ENCODE data around the gene SLC6A2. TPM values are rescaled to one million over a fixed set of nuclear protein-coding genes. Genes with fewer than 3 reads are reported as not detected.
A peak's percentile ranks its signal among the peaks of the same experiment; 100 is the strongest.

Gene SLC6A2
- total and polyA plus RNA-seq, 2 experiments from 2014 or later, result 0.35 to 0.39 TPM

DNA sequence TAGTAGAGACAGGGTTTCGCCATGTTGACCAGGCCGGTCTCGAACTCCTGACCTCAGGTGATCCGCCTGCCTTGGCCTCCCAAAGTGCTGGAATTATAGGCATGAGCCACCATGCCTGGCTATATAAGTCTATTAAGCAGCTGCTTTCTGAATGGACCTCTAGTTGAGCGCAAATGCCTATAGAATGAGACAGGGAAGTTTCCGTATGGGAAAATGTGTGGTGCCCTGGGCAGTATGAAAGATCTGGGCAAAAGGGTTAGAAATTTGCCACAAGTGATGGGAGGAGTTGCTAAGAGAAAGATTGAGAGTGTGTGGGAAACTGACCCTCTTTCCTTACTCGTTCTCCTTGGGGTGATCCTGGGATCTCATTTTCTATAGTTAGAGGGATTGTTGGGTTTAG is 26.3 kb downstream of the SLC6A2 start:
- H3K79me2 ChIP-seq (replicated peaks; ENCODE audit: insufficient read depth), result no peaks in the 10 kb centered on the region
- no peak overlapping the region for H3K4me2 ChIP-seq
- H3K36me3 ChIP-seq (ENCODE audit: insufficient read depth), result no peaks in the 10 kb centered on the region
- H3K4me3 ChIP-seq, result no peak overlapping the region
- H3K9me2 ChIP-seq (ENCODE audit: insufficient read depth), result no peaks in the 10 kb centered on the region
- H3K27me3 ChIP-seq (ENCODE audit: insufficient read depth), result no peaks in the 10 kb centered on the region
- Mint-ChIP-seq H3K27ac (no peak overlapping the region), H3K9me3 (peaks cover 3% of the 10 kb centered on the region; the same call in 2 of the 3 replicates), H3K4me1 (no peaks in the 10 kb centered on the region), H3K27me3 (ENCODE audit: insufficient read depth, low read depth, poor library complexity) (peaks cover 2% of the 10 kb centered on the region), H3K4me3 (no peak overlapping the region), H3K36me3 (ENCODE audit: low read depth) (no peaks in the 10 kb centered on the region; the same call in 2 of the 3 replicates)
- TF ChIP-seq REST (IDR thresholded peaks at IDR 0.05; ENCODE audit: unreplicated experiment), result no peak
- no peak for TF ChIP-seq EZH2 (IDR thresholded peaks at IDR 0.05; ENCODE audit: low read depth, unreplicated experiment)
- no peak for TF ChIP-seq JUNB (IDR thresholded peaks at IDR 0.05; ENCODE audit: unreplicated experiment)
- TF ChIP-seq EZH2phosphoT487 (IDR thresholded peaks at IDR 0.05; ENCODE audit: unreplicated experiment), result no peak
- no peak overlapping the region for H2AFZ ChIP-seq
- H3K4me1 ChIP-seq (ENCODE audit: insufficient read depth), result no peaks in the 10 kb centered on the region
- H4K20me1 ChIP-seq (replicated peaks; ENCODE audit: insufficient read depth), result no peaks in the 10 kb centered on the region
- H3F3A ChIP-seq (replicated peaks; ENCODE audit: low read depth), result no peaks in the 10 kb centered on the region
- no peak overlapping the region for H3K27ac ChIP-seq (ENCODE audit: low read depth)
- no peak for DNase-seq (ENCODE audit: low spot score)
- ATAC-seq, result no peak

DNA sequence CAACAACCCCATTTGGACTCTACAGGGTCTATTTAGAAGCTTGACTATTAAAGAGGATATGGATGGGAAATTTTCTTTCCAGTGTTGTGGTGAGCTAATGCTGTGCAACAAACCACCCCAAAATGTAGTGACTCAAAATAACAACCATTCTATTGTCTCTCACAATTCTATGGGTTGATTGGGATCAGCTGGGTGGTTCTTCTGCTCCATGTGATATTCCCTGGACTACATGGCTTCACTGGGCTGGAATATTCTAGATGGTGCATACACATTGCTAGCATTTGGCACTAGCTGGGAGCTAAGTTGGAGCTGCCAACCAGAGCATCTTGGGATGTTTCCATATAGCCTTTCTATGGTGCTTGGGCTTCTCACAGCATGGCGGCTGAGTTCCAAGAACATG is 30.2 kb downstream of the SLC6A2 start:
- H3K4me1 Mint-ChIP-seq, result peaks cover 12% of the 10 kb centered on the region; the same call in 2 of the 3 replicates
- H3K9me3 Mint-ChIP-seq, result peaks cover 3% of the 10 kb centered on the region; the same call in 2 of the 3 replicates
- TF ChIP-seq ZNF331 (CRISPR knock-in tag; IDR thresholded peaks at IDR 0.05; ENCODE audit: low read depth), result peak; percentile 61
- no peak for TF ChIP-seq REST (IDR thresholded peaks at IDR 0.05; ENCODE audit: unreplicated experiment)
- Histone ChIP-seq H3K79me2 (replicated peaks; ENCODE audit: insufficient read depth) (no peaks in the 10 kb centered on the region), H3K4me1 (ENCODE audit: insufficient read depth) (no peaks in the 10 kb centered on the region), H3K4me2 (no peak overlapping the region), H2AFZ (no peak overlapping the region), H3F3A (replicated peaks; ENCODE audit: low read depth) (no peaks in the 10 kb centered on the region), H4K20me1 (replicated peaks; ENCODE audit: insufficient read depth) (no peaks in the 10 kb centered on the region), H3K4me3 (no peak overlapping the region), H3K27me3 (ENCODE audit: insufficient read depth) (no peaks in the 10 kb centered on the region), H3K27ac (ENCODE audit: low read depth) (no peak overlapping the region), H3K9me2 (ENCODE audit: insufficient read depth) (peaks cover 11% of the 10 kb centered on the region), H3K36me3 (ENCODE audit: insufficient read depth) (no peaks in the 10 kb centered on the region)
- DNase-seq (ENCODE audit: low spot score), result no peak
- H3K27me3 Mint-ChIP-seq (ENCODE audit: insufficient read depth, low read depth, poor library complexity), result peaks cover 2% of the 10 kb centered on the region
- no peaks in the 10 kb centered on the region; the same call in 2 of the 3 replicates for H3K36me3 Mint-ChIP-seq (ENCODE audit: low read depth)
- ATAC-seq, result no peak
- H3K27ac Mint-ChIP-seq, result no peak overlapping the region
- no peak overlapping the region for H3K4me3 Mint-ChIP-seq
